KMS-11 (cell line): ENCODE data around the gene CD2.

ENCODE experiments used
- H2AFZ ChIP-seq: fragments of 200-600 bp; sonication (generic); 2 replicates; pipeline ENCODE4 v1.6.1; 2016; ENCODE audit warnings: antibody characterized with exemption, mixed run types, low read depth
- H3K27ac ChIP-seq: fragments of 200-600 bp; sonication (generic); 2 replicates; pipeline ENCODE4 v1.6.1; 2016; ENCODE audit warnings: mild to moderate bottlenecking, mixed run types
- H3K27me3 ChIP-seq: fragments of 200-600 bp; sonication (generic); 2 replicates; pipeline ENCODE4 v1.6.1; 2017; ENCODE audit warnings: mild to moderate bottlenecking, low read depth, mixed run types, moderate library complexity; ENCODE audit not compliant: insufficient read depth
- H3K36me3 ChIP-seq: fragments of 200-600 bp; sonication (generic); 2 replicates; pipeline ENCODE4 v1.6.1; 2017; ENCODE audit warnings: mild to moderate bottlenecking, mixed run types; ENCODE audit not compliant: insufficient read depth
- H3K4me1 ChIP-seq: fragments of 200-600 bp; sonication (generic); 2 replicates; pipeline ENCODE4 v1.6.1; 2016; ENCODE audit warnings: mild to moderate bottlenecking, low read depth, mixed run types; ENCODE audit not compliant: poor library complexity, severe bottlenecking
- H3K4me2 ChIP-seq: fragments of 200-600 bp; sonication (generic); 2 replicates; pipeline ENCODE4 v1.7.0; 2016; ENCODE audit warnings: mild to moderate bottlenecking, mixed run types
- H3K4me3 ChIP-seq: fragments of 200-600 bp; sonication (generic); IDR thresholded peaks from 2 replicates; pipeline ENCODE4 v1.6.1; 2017; ENCODE audit warnings: low read depth, low read length, mixed read lengths; ENCODE audit not compliant: insufficient read depth
- H3K79me2 ChIP-seq: fragments of 200-600 bp; sonication (generic); 2 replicates; pipeline ENCODE4 v1.6.1; 2016; ENCODE audit warnings: low read depth, mixed run types; ENCODE audit not compliant: insufficient read depth
- H3K9ac ChIP-seq: fragments of 200-600 bp; sonication (generic); 2 replicates; pipeline ENCODE4 v1.6.1; 2016; ENCODE audit warnings: mild to moderate bottlenecking, mixed run types
- H4K20me1 ChIP-seq: fragments of 200-600 bp; sonication (generic); 2 replicates; pipeline ENCODE4 v1.6.1; 2016; ENCODE audit warnings: mild to moderate bottlenecking, mixed run types; ENCODE audit not compliant: insufficient read depth
- CTCF ChIP-seq: fragments of 200-600 bp; sonication (generic); conservative IDR thresholded peaks from 2 replicates; pipeline ENCODE4 v1.6.1; 2017; ENCODE audit warnings: low read depth, mild to moderate bottlenecking, antibody characterized with exemption, low read length, moderate library complexity, mixed read lengths

CD2 gene

GRCh38 chr1:116791727-116792126, 37.5 kb downstream of the CD2 start:
- Histone ChIP-seq H3K27me3 (no peaks in the 10 kb centered on the region), H3K4me3 (no peak overlapping the region), H3K4me1 (peaks cover 10% of the 10 kb centered on the region), H4K20me1 (no peaks in the 10 kb centered on the region), H3K4me2 (no peak overlapping the region), H2AFZ (no peak overlapping the region), H3K9ac (no peak overlapping the region), H3K36me3 (no peaks in the 10 kb centered on the region), H3K27ac (no peak overlapping the region), H3K79me2 (no peaks in the 10 kb centered on the region)
- no peak for TF ChIP-seq CTCF

DNA sequence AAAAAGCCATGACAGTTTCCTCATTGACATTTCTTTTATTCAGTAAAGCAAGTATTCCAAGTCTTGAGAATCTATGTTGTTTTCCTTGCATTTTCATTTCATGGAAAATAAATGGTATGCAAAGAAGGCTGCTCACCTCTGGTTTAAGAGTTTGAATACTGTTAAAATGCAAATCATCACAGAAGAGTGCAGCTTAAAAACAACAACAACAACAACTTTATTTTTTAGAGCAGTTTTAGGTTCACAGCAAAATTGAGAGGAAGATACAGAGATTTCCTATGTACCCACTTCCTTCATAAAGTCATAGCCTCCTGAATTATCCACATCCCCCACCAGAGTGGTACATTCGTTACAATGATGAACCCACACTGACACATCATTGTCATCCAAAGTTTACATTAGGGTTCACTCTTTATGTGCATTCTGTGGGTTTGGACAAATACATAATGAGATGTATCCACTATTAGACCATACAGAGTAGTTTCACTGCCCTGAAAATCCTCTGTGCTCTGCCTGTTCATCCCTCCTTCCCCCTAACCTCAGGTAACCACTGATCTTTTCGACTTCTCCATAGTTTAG, 39.2 kb downstream of the CD2 start:
- peaks cover 10% of the 10 kb centered on the region for H3K4me1 ChIP-seq
- H3K4me3 ChIP-seq = no peak overlapping the region
- no peaks in the 10 kb centered on the region for H3K27me3 ChIP-seq
- no peaks in the 10 kb centered on the region for H3K36me3 ChIP-seq
- H3K4me2 ChIP-seq = no peak overlapping the region
- no peak overlapping the region for H3K9ac ChIP-seq
- TF ChIP-seq CTCF = no peak
- H2AFZ ChIP-seq = no peak overlapping the region
- H3K27ac ChIP-seq = no peak overlapping the region
- no peaks in the 10 kb centered on the region for H4K20me1 ChIP-seq
- no peaks in the 10 kb centered on the region for H3K79me2 ChIP-seq

GRCh38 chr1:116794371-116794770, 40.1 kb downstream of the CD2 start:
- Histone ChIP-seq H3K36me3 (no peaks in the 10 kb centered on the region), H3K79me2 (no peaks in the 10 kb centered on the region), H4K20me1 (no peaks in the 10 kb centered on the region), H3K27ac (no peak overlapping the region), H3K27me3 (no peaks in the 10 kb centered on the region), H2AFZ (no peak overlapping the region), H3K4me3 (no peak overlapping the region), H3K4me1 (peaks cover 10% of the 10 kb centered on the region), H3K9ac (no peak overlapping the region), H3K4me2 (no peak overlapping the region)
- no peak for TF ChIP-seq CTCF

GRCh38 chr1:116794804-116795481, 40.7 kb downstream of the CD2 start:
- Histone ChIP-seq H4K20me1 (no peaks in the 10 kb centered on the region), H3K4me2 (no peak overlapping the region), H3K79me2 (no peaks in the 10 kb centered on the region), H2AFZ (no peak overlapping the region), H3K27ac (no peak overlapping the region), H3K4me3 (no peak overlapping the region), H3K27me3 (no peaks in the 10 kb centered on the region), H3K9ac (no peak overlapping the region), H3K36me3 (no peaks in the 10 kb centered on the region), H3K4me1 (peaks cover 10% of the 10 kb centered on the region)
- no peak for TF ChIP-seq CTCF
